HepG2 (cell line): ENCODE measurements around the gene RGS11. TPM values are rescaled to one million over a fixed set of nuclear protein-coding genes. Genes with fewer than 3 reads are reported as not detected.

Experiments
- ATAC-seq: fragments of 200-7000 bp; cut with Tn5 transposase; 3 replicates; pipeline ENCODE4 v1.9.1; 2020; ENCODE audit warnings: mild to moderate bottlenecking, moderate library complexity
- BruUV-seq: library from RNA; stranded (reverse); fragments of 400-500 nt; replicated peaks from 2 replicates; lab custom pipeline; 2021; lab: Mats Ljungman, UMichigan
- CTCF ChIA-PET: fragments of 300-600 bp; formaldehyde crosslinking; extraction: SDS; loops from one replicate; lab custom pipeline; 2021; ENCODE audit warnings: low total read pairs, inconsistent platforms, low intra/inter-chr PET ratio; lab: Yijun Ruan, JAX
- POLR2A ChIA-PET: fragments of 350-600 bp; sonication (Branson Sonifier 250); formaldehyde crosslinking; loops from one replicate; lab custom pipeline; 2020; ENCODE audit warnings: antibody characterized with exemption, inconsistent platforms; lab: Yijun Ruan, JAX
- DNase-seq: peaks from one replicate; pipeline ENCODE4 v3.0.0-alpha.2; 2015; ENCODE audit warnings: low spot score
- FAIRE-seq: peaks from 3 replicates; lab custom pipeline; 2011; peaks lifted over from hg19 to GRCh38; lab: Jason Lieb, UNC
- H2AFZ ChIP-seq: one replicate; pipeline ENCODE4 v1.6.1; 2011; ENCODE audit warnings: low read length, inconsistent platforms
- H3K27ac ChIP-seq: fragments of 300-600 bp; 3 replicates; pipeline ENCODE4 v1.8.0; 2011; ENCODE audit warnings: mixed run types, mild to moderate bottlenecking, mixed read lengths, low read length, inconsistent platforms; ENCODE audit not compliant: insufficient read depth; ENCODE audit errors: extremely low read length
- H3K27me3 ChIP-seq, 2 experiments: fragments of 200-600 bp in 1 of 2; 2 replicates in 1 of 2; 3 replicates in 1 of 2; pipeline versions ENCODE4 v1.6.0 to v1.8.0; 2011; ENCODE audit warnings: low read length in 2 of 2, mild to moderate bottlenecking in 2 of 2, moderate library complexity in 2 of 2, inconsistent platforms in 1 of 2; ENCODE audit not compliant: insufficient read depth in 2 of 2, control insufficient read depth in 1 of 2
- H3K36me3 ChIP-seq, 2 experiments: fragments of 200-600 bp in 1 of 2; replicated peaks in 1 of 2; 2 replicates in 1 of 2; 3 replicates in 1 of 2; pipeline versions ENCODE4 v1.5.1 to v1.8.0; 2011; ENCODE audit warnings: low read length in 2 of 2, inconsistent platforms in 1 of 2; ENCODE audit not compliant: insufficient read depth in 2 of 2, control insufficient read depth in 1 of 2
- H3K4me1 ChIP-seq: 2 replicates; pipeline ENCODE4 v1.5.1; 2012; ENCODE audit warnings: low read length, inconsistent platforms; ENCODE audit not compliant: insufficient read depth
- H3K4me2 ChIP-seq: 2 replicates; pipeline ENCODE4 v1.6.0; 2011; ENCODE audit warnings: low read depth, low read length, inconsistent platforms
- H3K4me3 ChIP-seq, 3 experiments: fragments of 200-600 bp in 1 of 3; sonication (generic), shearing (Covaris generic) in 1 of 3; replicated peaks in 1 of 3; 2 replicates each; pipeline ENCODE4 v1.5.1; 2011 to 2016; ENCODE audit warnings: low read length in 3 of 3, inconsistent platforms in 2 of 3, low read depth in 2 of 3, mild to moderate bottlenecking in 2 of 3, control low read depth in 1 of 3, mixed read lengths in 1 of 3; ENCODE audit not compliant: insufficient read depth in 1 of 3
- H3K79me2 ChIP-seq: one replicate; pipeline ENCODE4 v1.6.1; 2011; ENCODE audit warnings: low read length, inconsistent platforms; ENCODE audit not compliant: insufficient read depth
- H3K9ac ChIP-seq: 2 replicates; pipeline ENCODE4 v1.6.0; 2011; ENCODE audit warnings: mild to moderate bottlenecking, low read depth, low read length, inconsistent platforms; ENCODE audit not compliant: insufficient read depth
- H3K9me3 ChIP-seq: 2 replicates; pipeline ENCODE4 v1.5.1; 2012; ENCODE audit warnings: mild to moderate bottlenecking, low read length
- H4K20me1 ChIP-seq: 2 replicates; pipeline ENCODE4 v1.6.0; 2011; ENCODE audit warnings: inconsistent platforms, mild to moderate bottlenecking, low read length, moderate library complexity; ENCODE audit not compliant: insufficient read depth
- ATM ChIP-seq: fragments of 450-650 bp; IDR thresholded peaks from 2 replicates; pipeline ENCODE4 v1.7.1; 2017; ENCODE audit warnings: mild to moderate bottlenecking, borderline replicate concordance
- CSRNP1 ChIP-seq: sonication (generic); formaldehyde crosslinking; IDR thresholded peaks from 2 replicates; pipeline ENCODE4 v1.8.1; 2023; ENCODE audit warnings: mild to moderate bottlenecking, missing genetic modification reagents
- KAT7 ChIP-seq: IDR thresholded peaks from 2 replicates; pipeline ENCODE4 v1.6.1; 2018; ENCODE audit warnings: borderline replicate concordance, missing compliant biosample characterization
- KDM6A ChIP-seq: IDR thresholded peaks from 2 replicates; pipeline ENCODE4 v1.6.1; 2016; ENCODE audit warnings: low read depth
- PRDM4 ChIP-seq: sonication (generic); formaldehyde crosslinking; IDR thresholded peaks from 2 replicates; pipeline ENCODE4 v1.9.0; 2021; ENCODE audit warnings: missing genetic modification reagents, borderline replicate concordance
- ZBTB44 ChIP-seq: sonication (generic); formaldehyde crosslinking; IDR thresholded peaks from 2 replicates; pipeline ENCODE4 v1.4.0; 2020; ENCODE audit warnings: missing genetic modification reagents
- ZKSCAN8 ChIP-seq: IDR thresholded peaks from 2 replicates; pipeline ENCODE4 v1.6.1; 2016; ENCODE audit warnings: borderline replicate concordance, missing genetic modification reagents, missing compliant biosample characterization
- ZNF224 ChIP-seq: sonication (generic); formaldehyde crosslinking; IDR thresholded peaks from 2 replicates; pipeline ENCODE4 v1.5.0; 2020; ENCODE audit warnings: mild to moderate bottlenecking, missing genetic modification reagents
- ZNF251 ChIP-seq: sonication (generic); formaldehyde crosslinking; IDR thresholded peaks from 2 replicates; pipeline ENCODE4 v1.9.0; 2021; ENCODE audit warnings: mild to moderate bottlenecking, missing genetic modification reagents
- ZNF614 ChIP-seq: IDR thresholded peaks from 2 replicates; pipeline ENCODE4 v1.6.1; 2018; ENCODE audit warnings: missing biosample characterization, missing genetic modification reagents, inconsistent platforms, borderline replicate concordance
- ZNF615 ChIP-seq: sonication (generic); formaldehyde crosslinking; IDR thresholded peaks from 2 replicates; pipeline ENCODE4 v1.5.0; 2020; ENCODE audit warnings: mild to moderate bottlenecking, missing genetic modification reagents, borderline replicate concordance
- ZNF883 ChIP-seq: sonication (generic); formaldehyde crosslinking; IDR thresholded peaks from 2 replicates; pipeline ENCODE4 v1.5.1; 2020; ENCODE audit warnings: mild to moderate bottlenecking, missing genetic modification reagents; ENCODE audit errors: not compliant biosample characterization
- WGBS: methylation state at CpG from one replicate; pipeline ENCODE4 v1.1.6; 2017; ENCODE audit warnings: low lambda C conversion rate; 5-methylcytosine and 5-hydroxymethylcytosine counted together
- in situ Hi-C: cut with HindIII; loops from 2 replicates; pipeline ENCODE4 v1.10.0; 2017; ENCODE audit warnings: low pct_unique_long_range_greater_than_20kb; ENCODE audit not compliant: extremely low pct_ligation_motif_present
- intact Hi-C: fragments of 100-400 bp; cut with micrococcal nuclease; formaldehyde crosslinking; loops from one replicate; pipeline ENCODE4 v1.10.0; 2022; ENCODE audit not compliant: unreplicated experiment
- polyA plus RNA-seq, 8 experiments: library from polyadenylated mRNA; depleted of rRNA in 3 of 8; stranded (reverse) in 7 of 8; unstranded in 1 of 8; fragments of >200 nt; fragmentation: Illumina TruSeq in 4 of 8; extraction: Trizol in 4 of 8; gene quantifications; 2 replicates each; pipeline versions ENCODE4 v1.2.1 to v1.2.3, GENCODE V29; 2011 to 2016; ENCODE audit warnings: low read depth in 4 of 8, missing spikeins in 1 of 8, mixed read lengths in 1 of 8; ENCODE audit not compliant: insufficient read depth in 1 of 8
- total RNA-seq, 5 experiments: library from RNA; depleted of rRNA; stranded (reverse); fragments of >200 nt; fragmentation: Illumina TruSeq; extraction: Trizol; gene quantifications; 2 replicates each; pipeline ENCODE4 v1.2.3, GENCODE V29; 2016; ENCODE audit warnings: low read depth in 1 of 5
- TF ChIP-seq, protein P1 (sequence below): IDR thresholded peaks from 2 replicates; pipeline ENCODE4 v1.6.1; 2016

Gene RGS11
- total and polyA plus RNA-seq, 2 of the 13 experiments (the other 11 are each of a cell fraction or from before 2014, with no cell fraction given), result 0.11 TPM; not detected in 1

- whole genome bisulfite sequencing, result 91% methylated on average over 8 of the region's 8 CpGs
- H3K27ac ChIP-seq, result no peak overlapping the region
- H3K9ac ChIP-seq, result no peak overlapping the region
- FAIRE-seq (no peak), DNase-seq (no peak), ATAC-seq (no peak)
- no peaks in the 10 kb centered on the region for H4K20me1 ChIP-seq
- no peaks in the 10 kb centered on the region for H3K79me2 ChIP-seq
- intact Hi-C loops (no loop called here), in situ Hi-C loops (no loop called here)
- peaks cover 24% of the 10 kb centered on the region for H3K4me1 ChIP-seq
- no peaks in the 10 kb centered on the region for H3K27me3 ChIP-seq
- H3K9me3 ChIP-seq, result no peaks in the 10 kb centered on the region
- POLR2A ChIA-PET, result interaction anchor here (1.3 kb wide), 1 partner anchor 112 kb away, joined by 4 read pairs; the partner anchor contains the start of gene AXIN1
- no TSS peak for BruUV-seq
- H3K4me3 ChIP-seq, result no peak overlapping the region
- H2AFZ ChIP-seq, result no peak overlapping the region
- no peak overlapping the region for H3K4me2 ChIP-seq
- CTCF ChIA-PET, result interaction anchor here (0.6 kb wide), 1 partner anchor 122 kb away, joined by 4 read pairs; no protein-coding TSS in a partner anchor
- H3K36me3 ChIP-seq, result no peaks in the 10 kb centered on the region
- TF ChIP-seq KAT7, result no peak
- no peak for TF ChIP-seq PRDM4 (CRISPR knock-in tag)
- no peak for TF ChIP-seq ZKSCAN8 (CRISPR knock-in tag)
- TF ChIP-seq ZNF615 (CRISPR knock-in tag), result no peak
- no peak for TF ChIP-seq ZNF614 (CRISPR knock-in tag)
- TF ChIP-seq, protein P1, sequence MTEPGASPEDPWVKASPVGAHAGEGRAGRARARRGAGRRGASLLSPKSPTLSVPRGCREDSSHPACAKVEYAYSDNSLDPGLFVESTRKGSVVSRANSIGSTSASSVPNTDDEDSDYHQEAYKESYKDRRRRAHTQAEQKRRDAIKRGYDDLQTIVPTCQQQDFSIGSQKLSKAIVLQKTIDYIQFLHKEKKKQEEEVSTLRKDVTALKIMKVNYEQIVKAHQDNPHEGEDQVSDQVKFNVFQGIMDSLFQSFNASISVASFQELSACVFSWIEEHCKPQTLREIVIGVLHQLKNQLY (CRISPR knock-in tag), result no peak
- no peak for TF ChIP-seq ZBTB44 (CRISPR knock-in tag)
- TF ChIP-seq ZNF251, result no peak
- TF ChIP-seq ZNF224 (CRISPR knock-in tag), result no peak
- no peak for TF ChIP-seq KDM6A (CRISPR knock-in tag)
- TF ChIP-seq CSRNP1 (CRISPR knock-in tag), result no peak
- TF ChIP-seq ATM, result no peak
- TF ChIP-seq ZNF883, result no peak
Observed at GRCh38 chr16:240559-240958, 35.2 kb downstream of the RGS11 start.
